DND-41 (cell line): ENCODE measurements around the gene CDC6.

Experiments
- CTCF ChIP-seq: IDR thresholded peaks from 2 replicates; pipeline ENCODE4 v1.5.1; 2012; ENCODE audit warnings: borderline replicate concordance, low read length, moderate library complexity, mild to moderate bottlenecking; ENCODE audit not compliant: poor library complexity, severe bottlenecking; ENCODE audit errors: extremely low read depth
- EZH2 ChIP-seq: IDR thresholded peaks from 3 replicates; pipeline ENCODE4 v1.6.1; 2012; ENCODE audit warnings: borderline replicate concordance, low read depth, mild to moderate bottlenecking, moderate library complexity, low read length, inconsistent platforms; ENCODE audit not compliant: severe bottlenecking

- TF ChIP-seq CTCF = no peak
- no peak for TF ChIP-seq EZH2
Observed at GRCh38 chr17:40251576-40251975, 36.1 kb upstream of the CDC6 start.
